Thyroid gland (tissue), 4 donors: ENCODE measurements around the gene KASH5. TPM values are rescaled to one million over a fixed set of nuclear protein-coding genes. Genes with fewer than 3 reads are reported as not detected.

Experiments
- DNase-seq, 2 donors: peaks; one replicate each; pipeline ENCODE4 v3.0.0-alpha.2; 2019
- H3K27ac ChIP-seq, 3 donors: fragments of 200-600 bp; sonication (generic); 1 replicate in 2 of 3; 2 replicates in 1 of 3; pipeline ENCODE4 v1.5.1; 2016 to 2019; ENCODE audit warnings: mild to moderate bottlenecking in 1 of 3, moderate library complexity in 1 of 3
- H3K27me3 ChIP-seq: fragments of 200-600 bp; sonication (generic); one replicate; pipeline ENCODE4 v1.5.1; 2019
- H3K36me3 ChIP-seq, 2 donors: fragments of 200-600 bp; sonication (generic); one replicate each; pipeline ENCODE4 v1.5.1; 2016 to 2019
- H3K4me1 ChIP-seq, 2 donors: fragments of 200-600 bp; sonication (generic); one replicate each; pipeline ENCODE4 v1.5.1; 2017 to 2019
- H3K4me3 ChIP-seq, 3 donors: fragments of 200-600 bp; sonication (generic); replicated peaks in 1 of 3; 1 replicate in 2 of 3; 2 replicates in 1 of 3; pipeline ENCODE4 v1.5.1; 2016; ENCODE audit warnings: mild to moderate bottlenecking in 1 of 3
- H3K9me3 ChIP-seq: fragments of 200-600 bp; sonication (generic); one replicate; pipeline ENCODE4 v1.5.1; 2017
- CTCF ChIP-seq, 6 experiments: fragments of 200-600 bp in 3 of 6; fragments of 450-650 bp in 3 of 6; sonication (generic) in 3 of 6; IDR thresholded peaks; one replicate each; pipeline ENCODE4 v1.5.1; 2016 to 2019; ENCODE audit warnings: antibody characterized with exemption in 6 of 6, mild to moderate bottlenecking in 2 of 6, inconsistent platforms in 1 of 6, moderate library complexity in 1 of 6
- POLR2A ChIP-seq, 2 donors: fragments of 450-650 bp; IDR thresholded peaks; one replicate each; pipeline ENCODE4 v1.6.1; 2017; ENCODE audit warnings: antibody characterized with exemption in 2 of 2, mild to moderate bottlenecking in 2 of 2, moderate library complexity in 1 of 2
- WGBS, 2 donors: methylation state at CpG; one replicate each; pipeline ENCODE4 v1.1.5; 2017; 5-methylcytosine and 5-hydroxymethylcytosine counted together
- intact Hi-C: fragments of 100-400 bp; cut with DNase I; formaldehyde crosslinking; loops from one replicate; pipeline ENCODE4 v1.15.1; 2023
- total RNA-seq, 4 donors: library from RNA; depleted of rRNA; stranded (reverse); fragments of >200 nt; gene quantifications; one replicate each; pipeline ENCODE4 v1.2.3, GENCODE V29; 2016

Gene KASH5
- total RNA-seq, 4 donors from 2014 or later = 1.3 TPM; not detected in 3

GRCh38 chr19:49462492-49462891 lies 74.4 kb downstream of the KASH5 start:
- no peaks in the 10 kb centered on the region for H3K27me3 ChIP-seq
- no peak for DNase-seq
- WGBS, 2 donors = 92 to 97% methylated on average over 10 to 12 of the region's 12 CpGs
- H3K36me3 ChIP-seq = peaks cover 0 to 14% of the 10 kb centered on the region in 2 donors
- no peak overlapping the region for H3K27ac ChIP-seq
- H3K4me3 ChIP-seq = no peak overlapping the region
- H3K9me3 ChIP-seq = no peaks in the 10 kb centered on the region
- intact Hi-C loops = no loop called here
- no peaks in the 10 kb centered on the region for H3K4me1 ChIP-seq
- no peak for TF ChIP-seq POLR2A (IDR thresholded peaks at IDR 0.05)
- no peak for TF ChIP-seq CTCF (IDR thresholded peaks at IDR 0.05)

DNA sequence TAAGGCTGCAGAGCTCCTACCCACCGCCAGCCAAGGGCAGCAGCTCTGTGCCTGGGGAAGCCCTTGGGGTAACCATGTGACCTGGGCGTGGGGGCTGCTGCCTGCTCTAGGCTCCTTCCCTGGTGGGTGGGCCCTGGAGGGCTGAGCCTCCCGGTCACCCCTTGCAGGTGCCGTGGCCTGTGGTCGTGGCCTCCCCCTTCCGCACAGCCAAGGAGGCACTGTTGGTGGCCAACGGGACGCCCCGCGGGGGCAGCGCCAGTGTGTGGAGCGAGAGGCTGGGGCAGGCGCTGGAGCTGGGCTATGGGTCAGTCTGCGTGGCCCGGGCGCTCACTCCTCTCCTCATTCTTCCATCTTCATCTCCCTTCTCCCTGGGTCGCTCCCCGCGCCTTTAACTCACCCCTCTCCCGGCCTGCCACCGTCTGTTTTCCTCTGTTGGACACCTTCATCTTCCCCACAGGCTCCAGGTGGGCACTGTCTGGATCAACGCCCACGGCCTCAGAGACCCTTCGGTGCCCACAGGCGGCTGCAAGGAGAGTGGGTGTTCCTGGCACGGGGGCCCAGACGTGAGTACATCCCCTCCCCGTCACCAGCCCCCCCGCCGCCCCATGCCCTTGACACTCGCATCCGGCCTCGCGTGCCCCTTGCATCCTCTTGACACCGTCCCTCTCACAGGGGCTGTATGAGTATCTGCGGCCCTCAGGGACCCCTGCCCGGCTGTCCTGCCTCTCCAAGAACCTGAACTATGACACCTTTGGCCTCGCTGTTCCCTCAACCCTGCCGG lies 76.1 kb downstream of the KASH5 start:
- intact Hi-C loops = no loop called here
- TF ChIP-seq CTCF (IDR thresholded peaks at IDR 0.05) (no peak), POLR2A (IDR thresholded peaks at IDR 0.05) (no peak)
- WGBS, 2 donors = 91 to 93% methylated on average over 30 to 38 of the region's 39 CpGs

DNA sequence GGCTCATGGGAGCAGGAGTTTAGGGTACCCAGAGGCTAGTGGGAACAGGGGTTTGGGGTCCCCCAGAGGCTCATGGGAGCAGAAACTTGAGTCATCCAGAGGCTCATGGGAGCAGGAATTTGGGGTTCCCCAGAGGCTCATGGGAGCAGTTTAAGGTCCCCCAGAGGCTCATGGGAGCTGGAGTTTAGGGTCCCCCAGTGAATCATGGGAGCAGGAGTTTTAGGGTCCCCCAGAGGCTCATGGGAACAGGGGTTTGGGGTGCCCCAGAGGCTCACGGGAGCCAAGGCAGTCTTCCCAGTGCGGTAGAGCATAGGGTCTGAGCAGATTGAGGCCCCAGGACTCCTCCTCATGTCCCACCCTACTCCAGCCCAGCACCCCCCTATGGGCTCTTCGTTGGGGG lies 77.3 kb downstream of the KASH5 start:
- Histone ChIP-seq H3K27ac (no peak overlapping the region), H3K27me3 (no peaks in the 10 kb centered on the region), H3K36me3 (peaks cover 0 to 11% of the 10 kb centered on the region in 2 donors), H3K9me3 (no peaks in the 10 kb centered on the region), H3K4me3 (no peak overlapping the region), H3K4me1 (peaks cover 0 to 8% of the 10 kb centered on the region in 2 donors)
- intact Hi-C loops = no loop called here
- 100% methylated on average over 1 of the region's 3 CpGs; no CpG with 5 or more reads in 1 of the 2 donors for WGBS, 2 donors
- no peak for DNase-seq
- TF ChIP-seq CTCF (IDR thresholded peaks at IDR 0.05) = no peak
- TF ChIP-seq POLR2A (IDR thresholded peaks at IDR 0.05) = no peak

More for the DNA sequence above, 76.1 kb downstream of the KASH5 start:
- H3K4me3 ChIP-seq = no peak overlapping the region
- no peaks in the 10 kb centered on the region for H3K27me3 ChIP-seq
- peaks cover 0 to 14% of the 10 kb centered on the region in 2 donors for H3K36me3 ChIP-seq
- no peaks in the 10 kb centered on the region for H3K9me3 ChIP-seq
- no peak overlapping the region for H3K27ac ChIP-seq
- no peak for DNase-seq
- H3K4me1 ChIP-seq = peaks cover 0 to 8% of the 10 kb centered on the region in 2 donors

Other genes with a start within 250 kb of the KASH5 start
- 1 to 10 TPM; 1.1 to 4.1 (median 2.1) TPM for gene HRC, start 232.9 kb upstream of the KASH5 start, total RNA-seq
- gene TRPM4, start 230.5 kb upstream of the KASH5 start, total RNA-seq = 10 to 100 TPM; 18.4 to 36.4 (median 26.1) TPM
- gene SLC6A16, start 63.1 kb upstream of the KASH5 start, total RNA-seq = 1 to 10 TPM in 2 of 4 donors, under 1 TPM in 2; 0.24 to 7.8 (median 1.4) TPM
- gene CD37, start 52.8 kb upstream of the KASH5 start, total RNA-seq = 1 to 10 TPM; 2.1 to 9.7 (median 5.4) TPM
- gene TEAD2, start 25.8 kb upstream of the KASH5 start, total RNA-seq = 10 to 100 TPM in 3 of 4 donors, 1 to 10 TPM in 1; 6.9 to 19.5 (median 13.7) TPM
- 1 to 10 TPM in 1 of 4 donors, not detected in 3; 1.3 TPM for gene DKKL1, start 24.4 kb upstream of the KASH5 start, total RNA-seq
- not detected for gene PTH2, start 35.2 kb downstream of the KASH5 start, total RNA-seq
- not detected for gene GFY, start 37.1 kb downstream of the KASH5 start, total RNA-seq
- gene SLC17A7, start 53.3 kb downstream of the KASH5 start, total RNA-seq = 1 to 10 TPM in 3 of 4 donors, under 1 TPM in 1; 0.73 to 1.5 (median 1.3) TPM
- gene PIH1D1, start 63.6 kb downstream of the KASH5 start, total RNA-seq = 100 to 1,000 TPM in 2 of 4 donors, 10 to 100 TPM in 2; 69.7 to 125 (median 99.8) TPM
- gene ALDH16A1, start 65.0 kb downstream of the KASH5 start, total RNA-seq = 10 to 100 TPM; 32.5 to 39.5 (median 34.2) TPM
- 1 to 10 TPM; 2.8 to 7.3 (median 6.3) TPM for gene FLT3LG, start 86.0 kb downstream of the KASH5 start, total RNA-seq
- gene RPL13A, start 99.4 kb downstream of the KASH5 start, total RNA-seq = 1,000 to 10,000 TPM; 1,542 to 2,853 (median 2,123) TPM
- 1,000 to 10,000 TPM; 1,543 to 4,390 (median 2,518) TPM for gene RPS11, start 108.2 kb downstream of the KASH5 start, total RNA-seq
- gene FCGRT, start 124.4 kb downstream of the KASH5 start, total RNA-seq = 100 to 1,000 TPM; 149 to 248 (median 180) TPM
- gene RCN3, start 139.8 kb downstream of the KASH5 start, total RNA-seq = 10 to 100 TPM in 3 of 4 donors, 1 to 10 TPM in 1; 9.7 to 12.6 (median 11.3) TPM
- 10 to 100 TPM; 46.1 to 94.6 (median 64.7) TPM for gene NOSIP, start 192.3 kb downstream of the KASH5 start, total RNA-seq
- gene PRRG2, start 193.1 kb downstream of the KASH5 start, total RNA-seq = 10 to 100 TPM in 3 of 4 donors, 1 to 10 TPM in 1; 8.9 to 29.6 (median 25.0) TPM
- 10 to 100 TPM in 3 of 4 donors, 1 to 10 TPM in 1; 7.3 to 15.6 (median 12.4) TPM for gene PRR12, start 202.9 kb downstream of the KASH5 start, total RNA-seq